NOMO-1 treated with DMSO at 0.1 percent for 48 hours (cell line): ENCODE results near the gene HIBCH.
"Not testable (repeated sequence)": the region's sequence is repeated elsewhere in the genome, so short reads cannot be mapped to it uniquely, and the experiment has no call there.

Experiments used
- DNase-seq: peaks from one replicate; lab custom pipeline; 2025; ENCODE audit not compliant: unreplicated experiment; lab: John Stamatoyannopoulos, UW

HIBCH gene

GRCh38 chr2:190255676-190256075 lies 64.0 kb downstream of the HIBCH start:
- DNase-seq = no peak

GRCh38 chr2:190254063-190254850 lies 65.4 kb downstream of the HIBCH start:
- no peak for DNase-seq

- DNase-seq = no peak
Observed at GRCh38 chr2:190250421-190250820, 69.2 kb downstream of the HIBCH start.

- DNase-seq = no peak
Observed at GRCh38 chr2:190235551-190236075, 84.0 kb downstream of the HIBCH start.

GRCh38 chr2:190235101-190235500 lies 84.5 kb downstream of the HIBCH start:
- DNase-seq = no peak

- not testable (repeated sequence) for DNase-seq
Observed at GRCh38 chr2:190223989-190224388, 95.6 kb downstream of the HIBCH start.

GRCh38 chr2:190222745-190223144 lies 96.9 kb downstream of the HIBCH start:
- not testable (repeated sequence) for DNase-seq

- DNase-seq = no peak
Observed at GRCh38 chr2:190221429-190221828, 98.2 kb downstream of the HIBCH start.

- DNase-seq = no peak
Observed at GRCh38 chr2:190219186-190219585, 100.4 kb downstream of the HIBCH start.

- no peak for DNase-seq
Observed at GRCh38 chr2:190217616-190218015, 102.0 kb downstream of the HIBCH start.

GRCh38 chr2:190216829-190217228 lies 102.8 kb downstream of the HIBCH start:
- no peak for DNase-seq

GRCh38 chr2:190215620-190216019 lies 104.0 kb downstream of the HIBCH start:
- no peak for DNase-seq

- no peak for DNase-seq
Observed at GRCh38 chr2:190214426-190215194, 105.0 kb downstream of the HIBCH start.

- no peak for DNase-seq
Observed at GRCh38 chr2:190213441-190214335, 105.9 kb downstream of the HIBCH start.

GRCh38 chr2:190210471-190210870 lies 109.2 kb downstream of the HIBCH start:
- DNase-seq = no peak

- no peak for DNase-seq
Observed at GRCh38 chr2:190209559-190209958, 110.1 kb downstream of the HIBCH start.

- no peak for DNase-seq
Observed at GRCh38 chr2:190207930-190208329, 111.7 kb downstream of the HIBCH start.

- DNase-seq = no peak
Observed at GRCh38 chr2:190205657-190206056, 114.0 kb downstream of the HIBCH start.

- DNase-seq = no peak
Observed at GRCh38 chr2:190202604-190203003, 117.0 kb downstream of the HIBCH start.

GRCh38 chr2:190202018-190202417 lies 117.6 kb downstream of the HIBCH start:
- no peak for DNase-seq

GRCh38 chr2:190200603-190201002 lies 119.0 kb downstream of the HIBCH start:
- DNase-seq = no peak
